Left colon (tissue), 2 donors: Measurements from ENCODE around the gene DAGLA. TPM values are rescaled to one million over a fixed set of nuclear protein-coding genes. Genes with fewer than 3 reads are reported as not detected.

ENCODE experiments used
- ATAC-seq: fragments of 200-7000 bp; cut with Tn5 transposase; one replicate; pipeline ENCODE4 v1.9.1; 2020; ENCODE audit warnings: mild to moderate bottlenecking, moderate library complexity
- DNase-seq, 2 donors: peaks; one replicate each; pipeline ENCODE4 v3.0.0-alpha.2; 2020
- intact Hi-C, 2 donors: fragments of 100-400 bp; cut with DNase I in 1 of 2; cut with micrococcal nuclease in 1 of 2; formaldehyde crosslinking; loops; one replicate each; pipeline versions ENCODE4 v1.11.2 to v1.14.0; 2022; cut with DNase I, micrococcal nuclease
- total RNA-seq, 2 donors: library from RNA; stranded (reverse); fragmentation: NEBNext Ultra II Directional; extraction: Animal tissue kit (Norgen Biotek cat#: 25700); gene quantifications; one replicate each; pipeline ENCODE4 v1.2.1, GENCODE V29; 2021
- donor health status: DM: no; HTN: no; CAD: no.
- donor health status: DM: yes; HTN: yes; CAD: no.

The DAGLA gene
- total RNA-seq, 2 donors from 2014 or later, result 10.7 to 12.2 TPM

DNA sequence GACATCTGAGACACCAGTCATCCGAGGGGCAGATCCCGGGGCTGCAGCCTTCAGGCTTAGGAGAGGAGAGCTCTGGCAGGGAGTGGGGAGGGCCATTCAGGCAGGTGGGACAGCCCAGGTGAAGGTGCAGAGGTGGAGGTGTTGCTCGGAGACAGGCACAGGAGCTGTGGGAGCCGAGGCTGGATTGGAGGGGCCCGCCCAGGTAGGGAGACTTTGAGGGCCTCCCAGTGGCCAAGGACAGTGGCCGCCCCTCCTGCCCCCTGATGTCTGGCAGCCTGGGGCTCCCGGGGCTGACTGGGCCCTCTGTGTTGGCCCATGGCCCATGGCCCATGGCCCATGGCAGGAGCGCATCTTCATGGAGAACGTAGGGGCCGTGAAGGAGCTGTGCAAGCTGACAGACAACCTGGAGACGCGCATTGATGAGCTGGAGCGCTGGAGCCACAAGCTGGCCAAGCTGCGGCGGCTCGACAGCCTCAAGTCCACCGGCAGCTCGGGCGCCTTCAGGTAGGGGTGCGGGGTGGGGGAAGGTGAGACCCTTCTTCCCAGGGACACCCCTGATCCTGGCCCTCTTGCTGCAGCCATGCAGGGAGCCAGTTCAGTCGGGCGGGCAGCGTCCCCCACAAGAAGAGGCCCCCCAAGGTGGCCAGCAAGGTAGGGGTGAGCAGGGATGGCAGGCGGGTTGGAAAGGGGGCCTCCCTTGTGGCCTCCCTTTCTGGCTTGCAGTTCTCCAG lies 98.9 kb downstream of the DAGLA start:
- DNase-seq (no peak), ATAC-seq (no peak)
- intact Hi-C loops, result no loop called here

DNA sequence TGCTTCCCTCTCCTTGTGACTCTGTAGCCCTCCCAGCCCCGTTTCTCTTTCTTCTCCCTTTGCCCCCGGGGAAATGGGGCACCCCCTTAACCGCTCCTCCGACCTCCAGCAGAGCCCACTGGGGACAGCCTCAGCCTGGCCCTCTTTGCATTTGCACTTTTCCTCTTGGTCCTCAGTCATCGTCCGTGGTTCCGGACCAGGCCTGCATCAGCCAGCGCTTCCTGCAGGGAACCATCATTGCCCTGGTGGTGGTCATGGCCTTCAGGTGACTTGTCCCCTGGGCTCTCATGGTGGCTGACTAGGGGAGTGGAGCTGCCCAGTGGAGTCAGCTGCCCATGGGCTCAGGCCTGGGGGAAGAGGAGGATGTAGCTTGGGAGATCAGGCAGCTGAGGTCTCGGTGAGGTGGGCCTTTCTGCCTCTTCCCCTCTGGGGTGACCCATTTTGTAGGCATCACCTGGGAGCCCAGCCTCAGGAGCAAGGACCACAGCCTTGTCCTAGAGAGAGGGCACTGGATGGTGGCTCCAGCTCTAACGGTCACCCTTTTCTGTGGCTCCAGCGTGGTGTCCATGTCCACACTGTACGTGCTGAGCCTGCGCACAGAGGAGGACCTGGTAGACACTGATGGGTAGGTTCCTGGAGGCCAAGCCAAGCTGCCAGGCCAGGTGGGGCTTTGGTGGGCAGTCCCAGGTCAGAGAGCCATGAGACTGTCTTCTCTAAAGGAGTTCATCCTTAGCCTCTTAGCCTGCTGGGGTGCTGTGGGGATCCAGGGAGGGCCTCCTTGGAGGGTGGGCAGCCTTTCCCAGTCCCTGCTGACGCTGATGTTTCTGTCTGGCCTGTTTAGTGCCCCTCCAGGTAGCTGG lies 99.7 kb downstream of the DAGLA start:
- ATAC-seq (no peak), DNase-seq (no peak)
- intact Hi-C loops, result no loop called here

DNA sequence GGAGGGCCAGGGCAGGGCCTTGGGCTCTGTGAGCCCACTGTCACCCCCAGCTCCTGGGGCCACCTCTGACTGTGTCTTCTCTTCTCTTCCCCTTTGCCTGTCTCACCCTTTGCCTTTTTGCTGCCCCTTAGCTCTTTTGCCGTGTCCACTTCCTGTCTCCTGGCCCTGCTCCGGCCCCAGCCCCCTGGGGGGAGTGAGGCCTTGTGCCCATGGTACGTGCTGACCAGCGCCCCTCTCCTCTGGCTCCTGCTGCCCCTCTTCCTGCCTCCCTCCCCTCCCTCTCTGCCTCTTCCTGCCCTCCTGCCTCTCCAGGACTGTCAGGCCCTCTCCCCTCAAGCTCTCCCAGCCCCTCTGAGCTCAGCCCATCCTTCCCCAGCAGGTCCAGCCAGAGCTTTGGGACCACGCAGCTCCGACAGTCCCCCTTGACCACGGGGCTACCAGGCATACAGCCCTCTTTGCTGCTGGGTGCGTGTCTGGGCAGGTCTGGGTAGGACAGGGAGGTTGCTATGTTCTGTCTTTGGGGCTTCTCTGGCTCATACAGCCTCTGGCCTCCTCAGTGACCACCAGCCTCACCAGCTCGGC lies 100.5 kb downstream of the DAGLA start:
- intact Hi-C loops, result no loop called here
- ATAC-seq (no peak), DNase-seq (no peak)

GRCh38 chr11:61781585-61781984 lies 101.4 kb downstream of the DAGLA start:
- DNase-seq, result no peak
- ATAC-seq, result no peak
- intact Hi-C loops, result no loop called here

GRCh38 chr11:61782299-61782698 lies 102.1 kb downstream of the DAGLA start:
- DNase-seq (no peak), ATAC-seq (no peak)
- intact Hi-C loops, result no loop called here

DNA sequence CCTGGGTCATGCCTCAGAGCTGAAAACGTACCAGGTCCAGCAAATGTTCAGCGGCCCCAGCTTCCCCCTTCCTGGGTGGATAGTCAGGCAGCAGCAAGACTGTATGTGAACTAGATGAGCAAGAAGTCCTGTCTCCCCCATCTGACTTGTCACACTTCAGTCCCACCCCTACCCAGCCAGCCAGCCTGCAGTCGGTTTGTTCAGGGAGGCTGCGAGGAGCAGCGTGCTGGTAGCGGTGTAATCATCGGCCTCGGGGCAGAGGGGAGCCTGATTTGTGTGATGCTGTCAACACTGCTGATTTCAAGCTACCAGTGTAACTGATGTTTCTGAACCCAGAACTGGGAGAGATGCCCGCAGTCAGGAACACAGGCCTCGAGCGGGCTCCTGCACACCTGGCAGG lies 102.7 kb downstream of the DAGLA start:
- DNase-seq (no peak), ATAC-seq (no peak)
- intact Hi-C loops, result no loop called here

- intact Hi-C loops, result no loop called here
- DNase-seq (no peak), ATAC-seq (no peak)
Observed at GRCh38 chr11:61783717-61784505, 103.7 kb downstream of the DAGLA start.

DNA sequence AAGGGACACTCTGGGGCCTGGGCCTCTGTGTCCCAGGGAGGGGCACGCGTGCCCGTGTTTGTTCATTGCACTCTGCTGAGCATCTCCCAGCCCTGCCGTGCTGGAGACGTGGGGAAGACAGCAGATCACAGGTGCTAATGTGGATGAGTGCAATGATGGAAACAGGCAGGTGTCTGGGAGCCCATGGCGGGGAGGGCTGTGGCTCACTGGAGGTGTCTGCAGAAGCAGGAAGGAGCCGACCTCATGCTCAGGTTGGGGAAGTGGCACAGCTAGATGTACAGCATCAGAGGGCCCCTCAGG lies 104.3 kb downstream of the DAGLA start:
- no peak for DNase-seq
- no peak for ATAC-seq

DNA sequence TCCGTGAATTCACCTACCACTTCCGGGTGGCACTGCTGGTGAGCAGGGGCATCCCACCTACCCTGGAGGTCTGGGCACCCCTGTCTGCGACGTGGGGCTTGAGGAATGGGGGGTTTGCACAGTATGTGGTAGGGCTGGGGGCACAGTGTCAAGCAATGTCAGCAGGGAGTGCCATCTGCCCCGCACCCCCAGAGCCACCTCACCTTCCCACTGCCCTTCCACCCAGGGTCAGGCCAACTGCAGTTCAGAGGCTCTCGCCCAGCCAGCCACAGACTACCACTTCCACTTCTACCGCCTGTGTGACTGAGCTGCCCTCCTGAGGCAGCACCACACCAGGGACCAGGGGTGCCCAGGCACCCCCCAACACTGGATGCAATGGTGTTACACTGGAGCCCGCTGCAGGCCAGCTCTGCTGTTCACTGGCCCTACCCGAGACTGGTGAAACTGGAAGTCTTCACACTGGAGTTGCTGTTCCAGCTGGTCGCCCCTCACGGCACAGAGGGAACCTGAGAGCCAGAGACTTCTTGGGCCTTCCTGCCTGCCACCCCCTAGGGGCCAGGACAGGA lies 105.7 kb downstream of the DAGLA start:
- ATAC-seq, result no peak
- intact Hi-C loops, result no loop called here
- no peak for DNase-seq

More for the DNA sequence above, 104.3 kb downstream of the DAGLA start:
- intact Hi-C loops, result no loop called here

GRCh38 chr11:61787928-61788491 lies 107.8 kb downstream of the DAGLA start:
- DNase-seq (no peak), ATAC-seq (no peak)
- intact Hi-C loops, result no loop called here

DNA sequence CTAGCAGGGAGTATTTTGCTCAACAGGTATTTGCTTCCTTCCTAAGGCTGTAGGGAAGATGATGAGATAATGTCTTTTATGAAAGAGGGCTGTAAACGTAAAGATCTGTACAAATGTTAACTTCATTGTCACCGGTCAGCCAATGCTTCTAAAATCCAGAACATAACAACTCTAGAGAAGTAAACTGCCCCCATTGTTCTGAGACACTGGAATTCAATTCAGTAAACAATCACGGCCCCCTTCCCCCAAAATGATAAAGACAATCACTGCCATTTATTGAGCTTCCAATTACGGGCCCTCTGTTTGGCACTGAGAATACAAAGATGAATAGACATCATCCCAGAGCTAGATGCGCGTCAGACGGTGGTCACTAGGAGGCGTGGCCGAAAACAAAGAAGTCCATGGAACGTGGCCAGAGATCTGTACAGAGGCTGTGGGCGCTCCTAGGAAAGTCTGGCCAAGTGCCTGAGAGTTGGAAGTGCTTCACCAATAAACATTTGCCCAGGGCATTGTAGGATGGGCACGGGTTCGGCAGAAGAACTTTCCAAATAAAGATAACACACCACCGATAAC lies 111.6 kb downstream of the DAGLA start:
- intact Hi-C loops, result loop anchor here in 1 of 2 donors (10.0 kb wide), 1 partner anchor 173 kb away; the partner anchor contains the start of gene FTH1
- ATAC-seq (peak; percentile 57), DNase-seq (peak; percentile 73 to 76)

- ATAC-seq (peak; percentile 90), DNase-seq (peak; percentile 91 to 93)
- intact Hi-C loops, result loop anchor here in 1 of 2 donors (10.0 kb wide), 1 partner anchor 172 kb away; the partner anchor contains the start of gene FTH1
Observed at GRCh38 chr11:61792310-61793082, 112.3 kb downstream of the DAGLA start, which contains the start of the genes FEN1 and TMEM258. Gene FEN1, plus strand, starts transcription at chr11:61792911. Its CDS starts 2,451 bp downstream, at chr11:61795362. Gene TMEM258, minus strand, starts transcription at chr11:61792599. Its CDS starts 41 bp downstream, at chr11:61792558.

DNA sequence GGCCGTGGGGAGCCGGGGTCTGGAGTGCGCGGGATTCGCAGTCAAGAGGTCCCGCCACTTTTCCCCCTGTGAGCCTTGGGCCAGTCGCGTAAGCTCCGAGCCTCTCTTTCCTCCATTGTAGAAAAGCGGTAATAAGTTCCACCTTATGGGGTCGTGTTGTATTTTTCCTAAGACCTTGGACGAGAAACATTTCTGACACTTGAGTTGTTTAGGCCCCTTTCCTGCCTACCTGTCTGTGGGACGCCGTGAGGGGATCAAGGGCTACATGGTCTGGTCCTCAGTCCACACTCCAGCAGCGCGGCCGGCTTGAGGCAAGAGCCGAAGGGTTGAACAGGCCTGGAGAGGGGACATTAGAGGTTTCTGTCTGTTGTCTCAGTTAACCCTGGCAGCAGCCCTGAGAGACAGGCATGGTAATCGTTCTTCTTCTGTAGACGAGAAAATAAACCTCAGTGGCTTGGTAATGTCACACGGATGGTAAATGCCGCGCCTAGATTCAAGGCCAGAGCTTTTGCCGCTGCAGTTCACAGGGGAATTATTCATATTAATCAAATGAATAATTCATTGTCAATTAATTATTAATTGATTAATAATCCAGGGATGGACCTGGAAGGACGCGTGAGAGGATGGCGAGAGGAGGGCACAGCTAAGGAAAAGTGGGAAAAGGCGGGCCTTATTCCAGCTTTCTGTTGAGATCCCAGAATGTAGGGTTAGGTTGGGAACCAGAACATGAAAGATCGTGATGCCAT lies 113.1 kb downstream of the DAGLA start:
- intact Hi-C loops, result loop anchor here in 1 of 2 donors (10.0 kb wide), 1 partner anchor 172 kb away; the partner anchor contains the start of gene FTH1
- peak in 1 of 2 donors; percentile 28 for DNase-seq

DNA sequence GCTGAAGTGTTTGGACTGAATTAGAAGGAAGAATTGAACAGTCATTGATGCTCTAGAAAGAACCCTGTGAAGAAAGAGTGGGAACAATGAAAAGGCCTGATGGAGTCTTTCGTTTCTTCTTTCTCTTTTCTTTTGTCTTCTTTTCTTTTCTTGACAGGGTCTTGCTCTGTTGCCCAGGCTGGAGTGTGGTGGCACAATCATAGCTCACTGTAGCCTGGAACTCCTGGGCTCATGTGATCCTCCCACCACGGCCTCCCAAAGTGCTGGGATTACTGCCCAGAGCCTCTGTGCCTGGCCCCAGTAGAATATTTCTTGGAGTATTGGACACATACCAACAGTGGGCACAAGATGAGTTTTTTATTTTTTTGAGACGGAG lies 113.6 kb downstream of the DAGLA start:
- no peak for ATAC-seq
- intact Hi-C loops, result loop anchor here in 1 of 2 donors (10.0 kb wide), 1 partner anchor 171 kb away; the partner anchor contains the start of gene FTH1
- no peak for DNase-seq

More for the DNA sequence above, 113.1 kb downstream of the DAGLA start:
- peak; percentile 24 for ATAC-seq

- intact Hi-C loops, result loop anchor here in 1 of 2 donors (10.0 kb wide), 1 partner anchor 170 kb away; the partner anchor contains the start of gene FTH1
- ATAC-seq (no peak), DNase-seq (no peak)
Observed at GRCh38 chr11:61794579-61794978, 114.4 kb downstream of the DAGLA start.

- no peak for ATAC-seq
- intact Hi-C loops, result loop anchor here in 1 of 2 donors (5.0 to 10.0 kb wide), 2 partner anchors 102 to 169 kb away; partner anchors contain the start of gene FTH1
- DNase-seq, result no peak
Observed at GRCh38 chr11:61795459-61795858, 115.3 kb downstream of the DAGLA start.
